GM18870 (cell line): ENCODE data around the gene IVNS1ABP.
"Not testable (repeated sequence)": the region's sequence is repeated elsewhere in the genome, so short reads cannot be mapped to it uniquely, and the experiment has no call there.

ENCODE experiments used
- ATAC-seq: cut with Tn5 transposase; IDR thresholded peaks from one replicate; pipeline ENCODE4 v1.9.1; 2021; ENCODE audit warnings: moderate library complexity; ENCODE audit not compliant: unreplicated experiment

The IVNS1ABP gene

GRCh38 chr1:185337246-185337645, 20.2 kb upstream of the IVNS1ABP start:
- no peak for ATAC-seq

GRCh38 chr1:185334182-185334581, 17.1 kb upstream of the IVNS1ABP start:
- ATAC-seq = no peak

- no peak for ATAC-seq
Observed at GRCh38 chr1:185328255-185328654, 11.2 kb upstream of the IVNS1ABP start.

- no peak for ATAC-seq
Observed at GRCh38 chr1:185325413-185325812, 8.4 kb upstream of the IVNS1ABP start.

- no peak for ATAC-seq
Observed at GRCh38 chr1:185324118-185324517, 7.1 kb upstream of the IVNS1ABP start.

GRCh38 chr1:185322636-185323035, 5.6 kb upstream of the IVNS1ABP start:
- ATAC-seq = no peak

- ATAC-seq = not testable (repeated sequence)
Observed at GRCh38 chr1:185321653-185322221, 4.7 kb upstream of the IVNS1ABP start.

- ATAC-seq = not testable (repeated sequence)
Observed at GRCh38 chr1:185321104-185321503, 4.1 kb upstream of the IVNS1ABP start.

- no peak for ATAC-seq
Observed at GRCh38 chr1:185319139-185319475, 2.1 kb upstream of the IVNS1ABP start.

- no peak for ATAC-seq
Observed at GRCh38 chr1:185318431-185319138, 1.5 kb upstream of the IVNS1ABP start.

GRCh38 chr1:185317886-185318310, 855 bp upstream of the IVNS1ABP start:
- peak; percentile 56 for ATAC-seq

GRCh38 chr1:185316163-185317033, 645 bp downstream of the IVNS1ABP start:
- peak; percentile 24 for ATAC-seq

GRCh38 chr1:185315445-185316071, 1.5 kb downstream of the IVNS1ABP start:
- peak; percentile 5 for ATAC-seq

GRCh38 chr1:185314411-185314810, 2.6 kb downstream of the IVNS1ABP start:
- ATAC-seq = no peak

GRCh38 chr1:185312361-185313138, 4.5 kb downstream of the IVNS1ABP start:
- ATAC-seq = no peak

- no peak for ATAC-seq
Observed at GRCh38 chr1:185311589-185312225, 5.3 kb downstream of the IVNS1ABP start.

GRCh38 chr1:185309566-185309965, 7.5 kb downstream of the IVNS1ABP start:
- no peak for ATAC-seq

- no peak for ATAC-seq
Observed at GRCh38 chr1:185308126-185308525, 8.9 kb downstream of the IVNS1ABP start.

- ATAC-seq = no peak
Observed at GRCh38 chr1:185305419-185305818, 11.6 kb downstream of the IVNS1ABP start.

GRCh38 chr1:185300152-185300551, 16.9 kb downstream of the IVNS1ABP start:
- ATAC-seq = no peak
